GM12892 (cell line): ENCODE measurements around the gene SUPV3L1.

Experiments
- POLR2AphosphoS5 ChIP-seq: IDR thresholded peaks from 2 replicates; pipeline ENCODE4 v1.6.1; 2011; ENCODE audit warnings: low read depth, low read length, control low read depth
- TAF1 ChIP-seq: IDR thresholded peaks from 2 replicates; pipeline ENCODE4 v1.6.1; 2011; ENCODE audit warnings: low read depth, mild to moderate bottlenecking, control low read depth, low read length, borderline replicate concordance

DNA sequence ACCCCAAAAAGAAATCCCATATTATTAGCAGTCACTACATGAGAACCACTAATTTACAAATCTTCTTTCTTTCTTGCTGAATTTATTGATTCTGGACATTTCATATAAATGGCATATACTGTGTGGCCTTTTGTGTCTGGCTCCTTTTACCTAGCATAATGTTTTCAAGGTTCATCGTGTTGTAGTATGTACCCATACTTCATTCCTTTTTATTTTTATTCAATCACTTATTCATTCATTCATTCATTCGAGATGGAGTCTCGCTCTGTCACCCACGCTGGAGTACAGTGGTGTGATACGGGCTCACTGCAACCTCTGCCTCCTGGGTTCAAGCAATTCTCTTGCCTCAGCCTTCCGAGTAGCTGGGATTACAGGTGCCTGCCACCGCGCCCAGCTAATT lies 34.2 kb upstream of the SUPV3L1 start:
- TF ChIP-seq POLR2AphosphoS5: no peak
- TF ChIP-seq TAF1: no peak
